HepG2 (cell line): ENCODE measurements around the gene BAG5. TPM values are rescaled to one million over a fixed set of nuclear protein-coding genes. Genes with fewer than 3 reads are reported as not detected.

Experiments
- AHR ChIP-seq: IDR thresholded peaks from 2 replicates; pipeline ENCODE4 v1.6.1; 2018; ENCODE audit warnings: missing genetic modification reagents, missing compliant biosample characterization
- BCL3 ChIP-seq: sonication (generic); formaldehyde crosslinking; IDR thresholded peaks from 2 replicates; pipeline ENCODE4 v1.5.1; 2020; ENCODE audit warnings: mild to moderate bottlenecking, missing genetic modification reagents, moderate library complexity
- DPF2 ChIP-seq: sonication (generic); formaldehyde crosslinking; IDR thresholded peaks from 2 replicates; pipeline ENCODE4 v1.4.0; 2020; ENCODE audit warnings: mild to moderate bottlenecking, low read depth, missing genetic modification reagents, borderline replicate concordance
- HOXA5 ChIP-seq: sonication (generic); formaldehyde crosslinking; IDR thresholded peaks from 2 replicates; pipeline ENCODE4 v1.4.0; 2020; ENCODE audit warnings: missing genetic modification reagents
- NCOA5 ChIP-seq: sonication (generic); formaldehyde crosslinking; IDR thresholded peaks from 2 replicates; pipeline ENCODE4 v1.4.0; 2020; ENCODE audit warnings: missing genetic modification reagents
- NFE2 ChIP-seq: sonication (generic); formaldehyde crosslinking; IDR thresholded peaks from 2 replicates; pipeline ENCODE4 v1.4.0; 2020; ENCODE audit warnings: missing genetic modification reagents
- NFRKB ChIP-seq: fragments of 450-650 bp; IDR thresholded peaks from 2 replicates; pipeline ENCODE4 v1.6.1; 2017
- NR3C1 ChIP-seq: sonication (generic); formaldehyde crosslinking; IDR thresholded peaks from 2 replicates; pipeline ENCODE4 v1.4.0; 2020; ENCODE audit warnings: missing genetic modification reagents
- NRL ChIP-seq: sonication (generic); formaldehyde crosslinking; IDR thresholded peaks from 2 replicates; pipeline ENCODE4 v1.5.0; 2020; ENCODE audit warnings: missing genetic modification reagents, mild to moderate bottlenecking, moderate library complexity, borderline replicate concordance
- PAX8 ChIP-seq: sonication (generic); formaldehyde crosslinking; IDR thresholded peaks from 2 replicates; pipeline ENCODE4 v1.8.0; 2022; ENCODE audit warnings: mild to moderate bottlenecking, missing genetic modification reagents, borderline replicate concordance
- RXRA ChIP-seq: sonication (generic); formaldehyde crosslinking; IDR thresholded peaks from 2 replicates; pipeline ENCODE4 v1.5.1; 2020; ENCODE audit warnings: missing genetic modification reagents
- TBX3 ChIP-seq: fragments of 450-650 bp; IDR thresholded peaks from 2 replicates; pipeline ENCODE4 v1.6.1; 2017; ENCODE audit warnings: antibody characterized with exemption, mild to moderate bottlenecking, inconsistent platforms, borderline replicate concordance
- ZBTB43 ChIP-seq: sonication (generic); formaldehyde crosslinking; conservative IDR thresholded peaks from 2 replicates; pipeline ENCODE4 v1.4.0; 2020; ENCODE audit warnings: missing genetic modification reagents
- ZFP36L1 ChIP-seq: sonication (generic); formaldehyde crosslinking; IDR thresholded peaks from 2 replicates; pipeline ENCODE4 v1.8.0; 2022; ENCODE audit warnings: mild to moderate bottlenecking, missing genetic modification reagents, moderate library complexity
- ZNF335 ChIP-seq: sonication (generic); formaldehyde crosslinking; IDR thresholded peaks from 2 replicates; pipeline ENCODE4 v1.4.0; 2020; ENCODE audit warnings: missing genetic modification reagents
- ZNF558 ChIP-seq: sonication (generic); formaldehyde crosslinking; IDR thresholded peaks from 2 replicates; pipeline ENCODE4 v1.9.0; 2022; ENCODE audit warnings: mild to moderate bottlenecking, missing genetic modification reagents, borderline replicate concordance
- ZNF614 ChIP-seq: IDR thresholded peaks from 2 replicates; pipeline ENCODE4 v1.6.1; 2018; ENCODE audit warnings: missing biosample characterization, missing genetic modification reagents, inconsistent platforms, borderline replicate concordance
- ZNF792 ChIP-seq: IDR thresholded peaks from 2 replicates; pipeline ENCODE4 v1.6.1; 2016
- polyA plus RNA-seq, 8 experiments: library from polyadenylated mRNA; depleted of rRNA in 3 of 8; stranded (reverse) in 7 of 8; unstranded in 1 of 8; fragments of >200 nt; fragmentation: Illumina TruSeq in 4 of 8; extraction: Trizol in 4 of 8; gene quantifications; 2 replicates each; pipeline versions ENCODE4 v1.2.1 to v1.2.3, GENCODE V29; 2011 to 2016; ENCODE audit warnings: low read depth in 4 of 8, missing spikeins in 1 of 8, mixed read lengths in 1 of 8; ENCODE audit not compliant: insufficient read depth in 1 of 8
- total RNA-seq, 5 experiments: library from RNA; depleted of rRNA; stranded (reverse); fragments of >200 nt; fragmentation: Illumina TruSeq; extraction: Trizol; gene quantifications; 2 replicates each; pipeline ENCODE4 v1.2.3, GENCODE V29; 2016; ENCODE audit warnings: low read depth in 1 of 5
- TF ChIP-seq, protein P1 (sequence below): sonication (generic); formaldehyde crosslinking; IDR thresholded peaks from 2 replicates; pipeline ENCODE4 v1.4.0; 2020; ENCODE audit warnings: missing genetic modification reagents, borderline replicate concordance
- TF ChIP-seq, protein P2 (sequence below): sonication (generic); formaldehyde crosslinking; IDR thresholded peaks from 2 replicates; pipeline ENCODE4 v1.5.0; 2020; ENCODE audit warnings: mild to moderate bottlenecking, missing genetic modification reagents, borderline replicate concordance

Gene BAG5
- total and polyA plus RNA-seq, 2 of the 13 experiments (the other 11 are each of a cell fraction or from before 2014, with no cell fraction given), result 3.5 to 21.0 TPM

- TF ChIP-seq NFRKB, result no peak
- TF ChIP-seq NRL, result peak; percentile 38; the same call in 1 of the 2 replicates
- no peak for TF ChIP-seq NFE2 (CRISPR knock-in tag)
- no peak for TF ChIP-seq ZNF335
- TF ChIP-seq ZBTB43 (CRISPR knock-in tag), result no peak
- no peak for TF ChIP-seq AHR (CRISPR knock-in tag)
- TF ChIP-seq BCL3 (CRISPR knock-in tag), result no peak
- no peak for TF ChIP-seq DPF2
- no peak for TF ChIP-seq ZFP36L1 (CRISPR knock-in tag)
- TF ChIP-seq, protein P1, sequence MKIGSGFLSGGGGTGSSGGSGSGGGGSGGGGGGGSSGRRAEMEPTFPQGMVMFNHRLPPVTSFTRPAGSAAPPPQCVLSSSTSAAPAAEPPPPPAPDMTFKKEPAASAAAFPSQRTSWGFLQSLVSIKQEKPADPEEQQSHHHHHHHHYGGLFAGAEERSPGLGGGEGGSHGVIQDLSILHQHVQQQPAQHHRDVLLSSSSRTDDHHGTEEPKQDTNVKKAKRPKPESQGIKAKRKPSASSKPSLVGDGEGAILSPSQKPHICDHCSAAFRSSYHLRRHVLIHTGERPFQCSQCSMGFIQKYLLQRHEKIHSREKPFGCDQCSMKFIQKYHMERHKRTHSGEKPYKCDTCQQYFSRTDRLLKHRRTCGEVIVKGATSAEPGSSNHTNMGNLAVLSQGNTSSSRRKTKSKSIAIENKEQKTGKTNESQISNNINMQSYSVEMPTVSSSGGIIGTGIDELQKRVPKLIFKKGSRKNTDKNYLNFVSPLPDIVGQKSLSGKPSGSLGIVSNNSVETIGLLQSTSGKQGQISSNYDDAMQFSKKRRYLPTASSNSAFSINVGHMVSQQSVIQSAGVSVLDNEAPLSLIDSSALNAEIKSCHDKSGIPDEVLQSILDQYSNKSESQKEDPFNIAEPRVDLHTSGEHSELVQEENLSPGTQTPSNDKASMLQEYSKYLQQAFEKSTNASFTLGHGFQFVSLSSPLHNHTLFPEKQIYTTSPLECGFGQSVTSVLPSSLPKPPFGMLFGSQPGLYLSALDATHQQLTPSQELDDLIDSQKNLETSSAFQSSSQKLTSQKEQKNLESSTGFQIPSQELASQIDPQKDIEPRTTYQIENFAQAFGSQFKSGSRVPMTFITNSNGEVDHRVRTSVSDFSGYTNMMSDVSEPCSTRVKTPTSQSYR (CRISPR knock-in tag), result no peak
- TF ChIP-seq TBX3, result no peak
- TF ChIP-seq HOXA5 (CRISPR knock-in tag), result no peak
- TF ChIP-seq RXRA (CRISPR knock-in tag), result no peak
- TF ChIP-seq ZNF558 (CRISPR knock-in tag), result no peak
- TF ChIP-seq, protein P2, sequence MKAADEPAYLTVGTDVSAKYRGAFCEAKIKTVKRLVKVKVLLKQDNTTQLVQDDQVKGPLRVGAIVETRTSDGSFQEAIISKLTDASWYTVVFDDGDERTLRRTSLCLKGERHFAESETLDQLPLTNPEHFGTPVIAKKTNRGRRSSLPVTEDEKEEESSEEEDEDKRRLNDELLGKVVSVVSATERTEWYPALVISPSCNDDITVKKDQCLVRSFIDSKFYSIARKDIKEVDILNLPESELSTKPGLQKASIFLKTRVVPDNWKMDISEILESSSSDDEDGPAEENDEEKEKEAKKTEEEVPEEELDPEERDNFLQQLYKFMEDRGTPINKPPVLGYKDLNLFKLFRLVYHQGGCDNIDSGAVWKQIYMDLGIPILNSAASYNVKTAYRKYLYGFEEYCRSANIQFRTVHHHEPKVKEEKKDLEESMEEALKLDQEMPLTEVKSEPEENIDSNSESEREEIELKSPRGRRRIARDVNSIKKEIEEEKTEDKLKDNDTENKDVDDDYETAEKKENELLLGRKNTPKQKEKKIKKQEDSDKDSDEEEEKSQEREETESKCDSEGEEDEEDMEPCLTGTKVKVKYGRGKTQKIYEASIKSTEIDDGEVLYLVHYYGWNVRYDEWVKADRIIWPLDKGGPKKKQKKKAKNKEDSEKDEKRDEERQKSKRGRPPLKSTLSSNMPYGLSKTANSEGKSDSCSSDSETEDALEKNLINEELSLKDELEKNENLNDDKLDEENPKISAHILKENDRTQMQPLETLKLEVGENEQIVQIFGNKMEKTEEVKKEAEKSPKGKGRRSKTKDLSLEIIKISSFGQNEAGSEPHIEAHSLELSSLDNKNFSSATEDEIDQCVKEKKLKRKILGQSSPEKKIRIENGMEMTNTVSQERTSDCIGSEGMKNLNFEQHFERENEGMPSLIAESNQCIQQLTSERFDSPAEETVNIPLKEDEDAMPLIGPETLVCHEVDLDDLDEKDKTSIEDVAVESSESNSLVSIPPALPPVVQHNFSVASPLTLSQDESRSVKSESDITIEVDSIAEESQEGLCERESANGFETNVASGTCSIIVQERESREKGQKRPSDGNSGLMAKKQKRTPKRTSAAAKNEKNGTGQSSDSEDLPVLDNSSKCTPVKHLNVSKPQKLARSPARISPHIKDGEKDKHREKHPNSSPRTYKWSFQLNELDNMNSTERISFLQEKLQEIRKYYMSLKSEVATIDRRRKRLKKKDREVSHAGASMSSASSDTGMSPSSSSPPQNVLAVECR (CRISPR knock-in tag), result peak; percentile 27; the same call in 1 of the 2 replicates
- no peak for TF ChIP-seq ZNF614 (CRISPR knock-in tag)
- TF ChIP-seq NR3C1 (CRISPR knock-in tag), result no peak
- no peak for TF ChIP-seq PAX8 (CRISPR knock-in tag)
- TF ChIP-seq ZNF792, result no peak
- TF ChIP-seq NCOA5 (CRISPR knock-in tag), result no peak
Measured at GRCh38 chr14:103529383-103530365, 32.8 kb downstream of the BAG5 start (continued).
